ENCODE measurements around the gene DLGAP1. TPM values are rescaled to one million over a fixed set of nuclear protein-coding genes. Genes with fewer than 3 reads are reported as not detected.

Gene DLGAP1
- total RNA-seq, 4 donors from 2014 or later: 2.0 to 4.7 (median 2.1) TPM; not detected in 1

DNA sequence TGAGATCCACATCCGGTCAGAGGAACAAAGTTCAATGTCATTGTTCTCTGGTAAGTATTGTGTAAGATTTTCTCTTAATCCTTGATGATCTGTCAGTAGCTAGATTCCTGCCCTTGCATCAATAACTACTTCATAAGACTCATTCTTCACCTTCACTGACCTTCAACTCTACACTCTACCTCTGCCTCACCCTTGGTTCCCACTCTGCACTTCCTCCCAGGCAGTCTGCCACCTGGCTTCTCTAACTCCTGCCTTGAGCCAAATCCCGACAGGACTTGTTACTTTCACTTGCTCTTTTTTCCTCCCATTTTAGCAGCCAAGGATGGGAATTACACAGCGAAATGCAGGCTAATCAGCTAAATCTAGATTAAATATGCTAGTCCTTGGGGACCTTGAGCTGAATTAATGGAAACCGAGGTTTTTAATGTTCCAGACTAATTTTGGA is 190.7 kb downstream of the DLGAP1 start:
- Histone ChIP-seq H3K27ac (no peak overlapping the region), H3K4me3 (peak overlapping the region; percentile 10), H3K36me3 (no peaks in the 10 kb centered on the region), H3K4me1 (peaks cover 5% of the 10 kb centered on the region), H3K27me3 (no peaks in the 10 kb centered on the region), H3K9me3 (no peaks in the 10 kb centered on the region)
- 30% methylated on average over 4 of the region's 4 CpGs for WGBS
- no peak for DNase-seq (ENCODE audit: low spot score in 2 of 2)
- TF ChIP-seq EP300 (IDR thresholded peaks at IDR 0.05) (no peak), POLR2A (IDR thresholded peaks at IDR 0.05) (no peak), POLR2AphosphoS5 (IDR thresholded peaks at IDR 0.05) (no peak)
- TF ChIP-seq, protein P1, sequence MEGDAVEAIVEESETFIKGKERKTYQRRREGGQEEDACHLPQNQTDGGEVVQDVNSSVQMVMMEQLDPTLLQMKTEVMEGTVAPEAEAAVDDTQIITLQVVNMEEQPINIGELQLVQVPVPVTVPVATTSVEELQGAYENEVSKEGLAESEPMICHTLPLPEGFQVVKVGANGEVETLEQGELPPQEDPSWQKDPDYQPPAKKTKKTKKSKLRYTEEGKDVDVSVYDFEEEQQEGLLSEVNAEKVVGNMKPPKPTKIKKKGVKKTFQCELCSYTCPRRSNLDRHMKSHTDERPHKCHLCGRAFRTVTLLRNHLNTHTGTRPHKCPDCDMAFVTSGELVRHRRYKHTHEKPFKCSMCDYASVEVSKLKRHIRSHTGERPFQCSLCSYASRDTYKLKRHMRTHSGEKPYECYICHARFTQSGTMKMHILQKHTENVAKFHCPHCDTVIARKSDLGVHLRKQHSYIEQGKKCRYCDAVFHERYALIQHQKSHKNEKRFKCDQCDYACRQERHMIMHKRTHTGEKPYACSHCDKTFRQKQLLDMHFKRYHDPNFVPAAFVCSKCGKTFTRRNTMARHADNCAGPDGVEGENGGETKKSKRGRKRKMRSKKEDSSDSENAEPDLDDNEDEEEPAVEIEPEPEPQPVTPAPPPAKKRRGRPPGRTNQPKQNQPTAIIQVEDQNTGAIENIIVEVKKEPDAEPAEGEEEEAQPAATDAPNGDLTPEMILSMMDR (IDR thresholded peaks at IDR 0.05): no peak

DNA sequence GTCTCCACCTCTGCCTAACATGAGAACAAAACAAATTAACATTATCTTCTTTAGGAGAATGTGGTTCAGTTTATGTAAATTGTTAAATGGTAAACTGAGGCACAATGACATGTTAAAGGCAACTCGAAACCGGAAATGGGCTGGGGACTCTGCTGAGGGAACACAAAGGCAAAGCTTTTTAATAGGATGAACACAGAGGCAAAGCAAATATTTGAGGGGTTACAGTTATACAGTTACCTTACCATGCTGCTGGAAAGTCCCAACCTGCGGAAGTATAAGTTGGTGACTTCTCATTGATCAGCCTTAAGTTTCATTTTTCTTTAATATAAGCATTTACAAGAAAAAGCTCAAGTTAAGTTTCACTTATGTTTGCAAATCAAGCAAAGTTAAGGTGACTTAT is 195.0 kb downstream of the DLGAP1 start:
- H3K4me3 ChIP-seq: no peak overlapping the region
- 91% methylated on average over 3 of the region's 3 CpGs for WGBS
- no peak for TF ChIP-seq EP300 (IDR thresholded peaks at IDR 0.05)
- no peak for TF ChIP-seq POLR2AphosphoS5 (IDR thresholded peaks at IDR 0.05)
- no peak for TF ChIP-seq POLR2A (IDR thresholded peaks at IDR 0.05)
- TF ChIP-seq, protein P1 (IDR thresholded peaks at IDR 0.05): no peak
- H3K27me3 ChIP-seq: no peaks in the 10 kb centered on the region
- no peak for DNase-seq (ENCODE audit: low spot score in 2 of 2)
- no peaks in the 10 kb centered on the region for H3K9me3 ChIP-seq
- H3K36me3 ChIP-seq: no peaks in the 10 kb centered on the region
- peaks cover 5% of the 10 kb centered on the region for H3K4me1 ChIP-seq
- H3K27ac ChIP-seq: no peak overlapping the region

DNA sequence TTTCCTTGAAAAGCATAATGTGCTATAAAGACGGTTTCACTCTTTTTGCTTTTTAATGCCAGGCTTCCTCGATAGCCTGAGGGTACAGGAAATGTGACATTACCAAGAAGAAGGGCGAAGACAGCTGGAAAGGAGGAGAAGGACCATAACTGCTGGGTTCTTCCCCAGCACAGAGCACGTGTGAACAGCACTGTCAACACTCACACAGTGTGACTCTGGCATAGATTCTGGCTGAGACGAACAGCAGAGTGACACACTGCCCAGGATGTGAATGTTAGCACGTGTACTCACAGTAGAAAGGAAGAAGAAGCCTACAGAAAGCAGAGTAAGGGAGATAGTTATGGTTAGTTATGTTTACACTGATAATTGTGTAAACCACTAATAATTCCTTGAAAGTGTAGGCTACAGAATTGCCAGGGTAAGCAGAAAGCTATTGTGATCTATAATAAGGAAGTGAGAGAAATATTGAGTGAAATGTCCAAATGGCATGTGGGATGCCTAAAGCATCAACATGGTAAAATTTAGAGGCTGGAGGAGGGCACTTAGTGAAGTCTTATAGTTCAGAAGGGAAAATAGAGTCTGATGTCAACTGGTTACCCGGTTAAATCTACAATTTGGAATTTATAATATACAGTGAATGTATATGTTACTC is 198.2 kb downstream of the DLGAP1 start:
- Histone ChIP-seq H3K27ac (no peak overlapping the region), H3K9me3 (no peaks in the 10 kb centered on the region), H3K27me3 (no peaks in the 10 kb centered on the region), H3K4me1 (no peaks in the 10 kb centered on the region), H3K4me3 (no peak overlapping the region), H3K36me3 (no peaks in the 10 kb centered on the region)
- no peak for TF ChIP-seq POLR2A (IDR thresholded peaks at IDR 0.05)
- no peak for TF ChIP-seq POLR2AphosphoS5 (IDR thresholded peaks at IDR 0.05)
- TF ChIP-seq EP300 (IDR thresholded peaks at IDR 0.05): no peak
- TF ChIP-seq, protein P1 (IDR thresholded peaks at IDR 0.05): no peak
- 54% methylated on average over 7 of the region's 7 CpGs for WGBS
- DNase-seq (ENCODE audit: low spot score in 2 of 2): no peak

DNA sequence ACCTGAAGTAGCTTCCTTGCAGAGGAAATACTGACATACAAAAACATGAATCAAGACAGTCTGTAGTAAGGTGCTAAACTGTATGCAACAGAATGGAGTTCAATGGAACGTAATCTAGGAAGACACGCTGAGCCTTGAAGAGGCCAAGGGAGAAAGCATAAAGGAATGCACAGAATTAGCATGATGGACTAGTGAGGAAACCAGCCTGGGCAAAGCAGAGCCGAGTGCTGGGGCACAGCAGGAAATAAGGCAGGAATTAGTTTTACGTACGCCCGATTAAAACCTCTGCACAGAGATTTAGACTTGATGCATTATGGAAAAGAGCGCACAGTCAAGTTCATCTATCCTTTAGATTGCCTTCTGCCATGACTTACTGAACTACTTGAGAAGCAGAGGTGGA is 200.3 kb downstream of the DLGAP1 start:
- Histone ChIP-seq H3K27ac (no peak overlapping the region), H3K4me3 (no peak overlapping the region), H3K27me3 (no peaks in the 10 kb centered on the region), H3K4me1 (no peaks in the 10 kb centered on the region), H3K36me3 (no peaks in the 10 kb centered on the region), H3K9me3 (no peaks in the 10 kb centered on the region)
- DNase-seq (ENCODE audit: low spot score in 2 of 2): no peak
- TF ChIP-seq, protein P1 (IDR thresholded peaks at IDR 0.05): no peak
- WGBS: 70% methylated on average over 7 of the region's 7 CpGs

DNA sequence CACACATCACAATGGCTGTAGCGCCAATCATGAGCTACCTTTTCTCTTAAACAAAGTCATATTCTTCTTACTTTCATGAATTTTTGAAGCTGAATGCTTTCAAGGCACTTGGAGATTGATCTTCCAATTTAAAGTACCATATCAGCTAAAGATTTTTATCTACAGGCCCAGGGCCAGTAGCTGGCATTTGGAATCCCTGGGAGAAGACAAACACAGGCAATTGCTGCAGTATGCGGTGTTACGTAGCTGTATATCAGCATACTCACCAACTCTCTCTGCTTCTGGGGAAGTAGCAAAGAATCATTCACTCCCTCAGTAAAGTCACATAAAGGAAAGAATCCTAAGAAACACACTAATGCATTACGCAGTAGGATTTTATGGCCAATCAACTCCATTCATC is 202.3 kb downstream of the DLGAP1 start:
- H3K9me3 ChIP-seq: no peaks in the 10 kb centered on the region
- no peaks in the 10 kb centered on the region for H3K27me3 ChIP-seq
- H3K4me3 ChIP-seq: no peak overlapping the region
- DNase-seq (ENCODE audit: low spot score in 2 of 2): no peak
- no peaks in the 10 kb centered on the region for H3K4me1 ChIP-seq
- 89% methylated on average over 4 of the region's 4 CpGs for WGBS
- no peak overlapping the region for H3K27ac ChIP-seq
- H3K36me3 ChIP-seq: no peaks in the 10 kb centered on the region
- TF ChIP-seq, protein P1 (IDR thresholded peaks at IDR 0.05): no peak
- TF ChIP-seq POLR2A (IDR thresholded peaks at IDR 0.05): no peak
- no peak for TF ChIP-seq POLR2AphosphoS5 (IDR thresholded peaks at IDR 0.05)
- no peak for TF ChIP-seq EP300 (IDR thresholded peaks at IDR 0.05)
